Ishikawa (cell line): Measurements from ENCODE around the gene NRIP3.

Source experiments
- CEBPB ChIP-seq: IDR thresholded peaks from 2 replicates; pipeline ENCODE4 v1.6.1; 2012
- CREB1 ChIP-seq: IDR thresholded peaks from 2 replicates; pipeline ENCODE4 v1.6.1; 2012; ENCODE audit warnings: low read depth
- EP300 ChIP-seq: IDR thresholded peaks from 2 replicates; pipeline ENCODE4 v1.6.1; 2012; ENCODE audit warnings: borderline replicate concordance
- FOXM1 ChIP-seq: IDR thresholded peaks from 2 replicates; pipeline ENCODE4 v1.6.1; 2012; ENCODE audit warnings: low read depth, borderline replicate concordance
- MAX ChIP-seq: IDR thresholded peaks from 2 replicates; pipeline ENCODE4 v1.6.1; 2012
- NFIC ChIP-seq: IDR thresholded peaks from 2 replicates; pipeline ENCODE4 v1.6.1; 2012
- RAD21 ChIP-seq: IDR thresholded peaks from 2 replicates; pipeline ENCODE4 v1.6.1; 2012; ENCODE audit warnings: low read depth
- REST ChIP-seq: IDR thresholded peaks from 2 replicates; pipeline ENCODE4 v1.6.1; 2012; ENCODE audit warnings: low read depth, mild to moderate bottlenecking
- TAF1 ChIP-seq: IDR thresholded peaks from 2 replicates; pipeline ENCODE4 v1.6.1; 2012; ENCODE audit warnings: low read depth, mild to moderate bottlenecking
- TCF12 ChIP-seq: IDR thresholded peaks from 2 replicates; pipeline ENCODE4 v1.6.1; 2012; ENCODE audit warnings: low read depth
- TEAD4 ChIP-seq: IDR thresholded peaks from 2 replicates; pipeline ENCODE4 v1.6.1; 2012
- YY1 ChIP-seq: IDR thresholded peaks from 2 replicates; pipeline ENCODE4 v1.6.1; 2012; ENCODE audit warnings: low read depth
- ZBTB7A ChIP-seq: IDR thresholded peaks from 2 replicates; pipeline ENCODE4 v1.6.1; 2012; ENCODE audit warnings: low read depth

- no peak for TF ChIP-seq TCF12
- no peak for TF ChIP-seq CEBPB
- no peak for TF ChIP-seq TAF1
- no peak for TF ChIP-seq YY1
- no peak for TF ChIP-seq RAD21
- TF ChIP-seq REST: no peak
- TF ChIP-seq MAX: no peak
- no peak for TF ChIP-seq NFIC
- TF ChIP-seq CREB1: no peak
- no peak for TF ChIP-seq ZBTB7A
- TF ChIP-seq TEAD4: no peak
- no peak for TF ChIP-seq EP300
- no peak for TF ChIP-seq FOXM1
These were observed 24.8 kb upstream of the NRIP3 start for GRCh38 chr11:9028581-9028980.
